Panc1 (cell line): ENCODE data around the gene LRRTM3. TPM values are rescaled to one million over a fixed set of nuclear protein-coding genes. Genes with fewer than 3 reads are reported as not detected.

Experiments used
- ATAC-seq: fragments of 200-7000 bp; cut with Tn5 transposase; 2 replicates; pipeline ENCODE4 v1.9.1; 2020; ENCODE audit warnings: mild to moderate bottlenecking, moderate library complexity
- BruUV-seq: library from RNA; stranded (reverse); fragments of 400-500 nt; replicated peaks from 2 replicates; lab custom pipeline; 2021; lab: Mats Ljungman, UMichigan
- CTCF ChIA-PET: fragments of 300-600 bp; sonication (Branson Sonifier 250); formaldehyde crosslinking; loops from one replicate; lab custom pipeline; 2022; ENCODE audit warnings: antibody characterized with exemption; lab: Charles Lee
- POLR2A ChIA-PET: fragments of 300-600 bp; sonication (Branson Sonifier 250); formaldehyde crosslinking; loops from one replicate; lab custom pipeline; 2022; ENCODE audit warnings: antibody characterized with exemption; lab: Charles Lee
- DNase-seq: peaks from one replicate; pipeline ENCODE4 v3.0.0-alpha.2; 2010; ENCODE audit warnings: low read depth, low spot score
- H3K27ac ChIP-seq: 2 replicates; pipeline ENCODE4 v1.5.1; 2011; ENCODE audit warnings: mild to moderate bottlenecking, low read length, inconsistent platforms
- H3K27me3 ChIP-seq: fragments of 200-500 bp; sonication (Bioruptor generic); 2 replicates; pipeline ENCODE4 v1.6.0; 2014; ENCODE audit warnings: low read length, inconsistent platforms; ENCODE audit not compliant: control insufficient read depth, insufficient read depth
- H3K36me3 ChIP-seq: fragments of 200-500 bp; sonication (Bioruptor generic); 2 replicates; pipeline ENCODE4 v1.5.1; 2014; ENCODE audit warnings: inconsistent platforms, mild to moderate bottlenecking, low read length, moderate library complexity; ENCODE audit not compliant: control insufficient read depth, insufficient read depth
- H3K4me1 ChIP-seq: 2 replicates; pipeline ENCODE4 v1.5.1; 2011; ENCODE audit warnings: inconsistent platforms, mild to moderate bottlenecking, low read length, moderate library complexity; ENCODE audit not compliant: control insufficient read depth, insufficient read depth
- H3K4me3 ChIP-seq, 2 experiments: 2 replicates each; pipeline ENCODE4 v1.5.1; 2011 to 2012; ENCODE audit warnings: low read depth in 2 of 2, low read length in 2 of 2, mild to moderate bottlenecking in 2 of 2, inconsistent platforms in 1 of 2, moderate library complexity in 1 of 2
- H3K9me3 ChIP-seq: fragments of 200-500 bp; sonication (Bioruptor generic); 2 replicates; pipeline ENCODE4 v1.5.1; 2014; ENCODE audit warnings: low read depth, mild to moderate bottlenecking, inconsistent platforms, low read length, moderate library complexity; ENCODE audit not compliant: control insufficient read depth, insufficient read depth
- CTCF ChIP-seq: fragments of 450-650 bp; IDR thresholded peaks from 2 replicates; pipeline ENCODE4 v1.5.1; 2017; ENCODE audit warnings: mild to moderate bottlenecking
- POLR2AphosphoS5 ChIP-seq: IDR thresholded peaks from 2 replicates; pipeline ENCODE4 v1.6.1; 2012; ENCODE audit warnings: mild to moderate bottlenecking, low read depth, low read length, moderate library complexity
- REST ChIP-seq, 2 experiments: IDR thresholded peaks; 2 replicates each; pipeline ENCODE4 v1.6.1; 2011 to 2012; ENCODE audit warnings: low read depth in 2 of 2, control low read depth in 1 of 2, low read length in 1 of 2, mild to moderate bottlenecking in 1 of 2, moderate library complexity in 1 of 2; ENCODE audit not compliant: insufficient read depth in 1 of 2
- SIN3A ChIP-seq: IDR thresholded peaks from 2 replicates; pipeline ENCODE4 v1.6.1; 2012; ENCODE audit warnings: low read depth, mild to moderate bottlenecking, low read length, moderate library complexity, borderline replicate concordance; ENCODE audit not compliant: insufficient read depth
- TCF7L2 ChIP-seq: IDR thresholded peaks from 2 replicates; pipeline ENCODE4 v1.6.1; 2011; ENCODE audit warnings: mild to moderate bottlenecking, low read depth, low read length, inconsistent platforms
- in situ Hi-C: cut with HindIII; loops from 2 replicates; pipeline ENCODE4 v1.10.0; 2016; ENCODE audit warnings: low sequenced_read_pairs, low pct_unique_long_range_greater_than_20kb
- intact Hi-C: fragments of 100-400 bp; cut with micrococcal nuclease; formaldehyde crosslinking; loops from one replicate; pipeline ENCODE4 v1.10.0; 2022; ENCODE audit not compliant: unreplicated experiment
- total RNA-seq: library from RNA; stranded (reverse); gene quantifications from one replicate; pipeline ENCODE4 v1.2.1, GENCODE V29; 2021; ENCODE audit not compliant: unreplicated experiment

The LRRTM3 gene
- total RNA-seq, 1 experiment from 2014 or later = 0.10 TPM

- DNase-seq (no peak), ATAC-seq (no peak)
- TF ChIP-seq CTCF (no peak), REST (IDR thresholded peaks at IDR 0.05; ENCODE audit: insufficient read depth in 1 of 2, low read depth in 2 of 2, low read length in 1 of 2) (no peak), TCF7L2 (no peak), POLR2AphosphoS5 (no peak), SIN3A (no peak)
- ChIA-PET POLR2A (no interaction called here), CTCF (no interaction called here)
- Histone ChIP-seq H3K4me3 (no peak overlapping the region), H3K27me3 (no peaks in the 10 kb centered on the region), H3K9me3 (peaks cover 2% of the 10 kb centered on the region; the same call in 1 of the 2 replicates), H3K4me1 (no peaks in the 10 kb centered on the region), H3K36me3 (no peaks in the 10 kb centered on the region), H3K27ac (no peak overlapping the region)
- in situ Hi-C loops (no loop called here), intact Hi-C loops (no loop called here)
- no TSS peak for BruUV-seq
Observed at GRCh38 chr10:66892871-66893270, 33.0 kb upstream of the LRRTM3 start.

GRCh38 chr10:66910671-66911070 lies 15.2 kb upstream of the LRRTM3 start:
- Histone ChIP-seq H3K9me3 (no peaks in the 10 kb centered on the region), H3K27ac (no peak overlapping the region), H3K4me1 (no peaks in the 10 kb centered on the region), H3K36me3 (no peaks in the 10 kb centered on the region), H3K27me3 (no peaks in the 10 kb centered on the region), H3K4me3 (no peak overlapping the region)
- no peak for ATAC-seq
- CTCF ChIA-PET = no interaction called here
- POLR2A ChIA-PET = no interaction called here
- in situ Hi-C loops = no loop called here
- intact Hi-C loops = no loop called here
- DNase-seq = peak; percentile 7
- no TSS peak for BruUV-seq
- TF ChIP-seq SIN3A = no peak
- TF ChIP-seq REST (IDR thresholded peaks at IDR 0.05; ENCODE audit: insufficient read depth in 1 of 2, low read depth in 2 of 2, low read length in 1 of 2) = no peak
- TF ChIP-seq POLR2AphosphoS5 = no peak
- TF ChIP-seq CTCF = no peak
- TF ChIP-seq TCF7L2 = no peak
